Measurements from ENCODE around the gene IQSEC1. TPM values are rescaled to one million over a fixed set of nuclear protein-coding genes. Genes with fewer than 3 reads are reported as not detected.

Gene IQSEC1
- total RNA-seq, 3 donors from 2014 or later: 26.9 to 45.4 (median 26.9) TPM

GRCh38 chr3:12964711-12965612, 108.3 kb downstream of the IQSEC1 start:
- Histone ChIP-seq H3K36me3 (no peaks in the 10 kb centered on the region), H3K27ac (peak overlapping the region; percentile 11 to 59), H3K4me1 (peaks cover 0 to 6% of the 10 kb centered on the region in 2 donors), H3K4me3 (no peak overlapping the region), H3K27me3 (no peaks in the 10 kb centered on the region), H3K9me3 (no peaks in the 10 kb centered on the region)
- intact Hi-C loops (cut with DNase I; ENCODE audit: low total_unique reads): loop anchor here (5.0 kb wide), 1 partner anchor 1308 kb away; no protein-coding TSS in a partner anchor
- no peak for DNase-seq (ENCODE audit: low spot score in 2 of 2)
- TF ChIP-seq, protein P1, sequence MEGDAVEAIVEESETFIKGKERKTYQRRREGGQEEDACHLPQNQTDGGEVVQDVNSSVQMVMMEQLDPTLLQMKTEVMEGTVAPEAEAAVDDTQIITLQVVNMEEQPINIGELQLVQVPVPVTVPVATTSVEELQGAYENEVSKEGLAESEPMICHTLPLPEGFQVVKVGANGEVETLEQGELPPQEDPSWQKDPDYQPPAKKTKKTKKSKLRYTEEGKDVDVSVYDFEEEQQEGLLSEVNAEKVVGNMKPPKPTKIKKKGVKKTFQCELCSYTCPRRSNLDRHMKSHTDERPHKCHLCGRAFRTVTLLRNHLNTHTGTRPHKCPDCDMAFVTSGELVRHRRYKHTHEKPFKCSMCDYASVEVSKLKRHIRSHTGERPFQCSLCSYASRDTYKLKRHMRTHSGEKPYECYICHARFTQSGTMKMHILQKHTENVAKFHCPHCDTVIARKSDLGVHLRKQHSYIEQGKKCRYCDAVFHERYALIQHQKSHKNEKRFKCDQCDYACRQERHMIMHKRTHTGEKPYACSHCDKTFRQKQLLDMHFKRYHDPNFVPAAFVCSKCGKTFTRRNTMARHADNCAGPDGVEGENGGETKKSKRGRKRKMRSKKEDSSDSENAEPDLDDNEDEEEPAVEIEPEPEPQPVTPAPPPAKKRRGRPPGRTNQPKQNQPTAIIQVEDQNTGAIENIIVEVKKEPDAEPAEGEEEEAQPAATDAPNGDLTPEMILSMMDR (IDR thresholded peaks at IDR 0.05): no peak
- no peak for TF ChIP-seq POLR2AphosphoS5 (IDR thresholded peaks at IDR 0.05)
- no peak for TF ChIP-seq POLR2A (IDR thresholded peaks at IDR 0.05)

- H3K27me3 ChIP-seq: no peaks in the 10 kb centered on the region
- H3K27ac ChIP-seq: peak overlapping the region in 1 of 2 donors; percentile 11
- no peak for DNase-seq (ENCODE audit: low spot score in 2 of 2)
- no peaks in the 10 kb centered on the region for H3K9me3 ChIP-seq
- intact Hi-C loops (cut with DNase I; ENCODE audit: low total_unique reads): no loop called here
- no peak overlapping the region for H3K4me3 ChIP-seq
- H3K36me3 ChIP-seq: no peaks in the 10 kb centered on the region
- TF ChIP-seq POLR2A (IDR thresholded peaks at IDR 0.05): no peak
- TF ChIP-seq, protein P1 (IDR thresholded peaks at IDR 0.05): no peak
- no peak for TF ChIP-seq POLR2AphosphoS5 (IDR thresholded peaks at IDR 0.05)
- peaks cover 0 to 6% of the 10 kb centered on the region in 2 donors for H3K4me1 ChIP-seq
Observed at GRCh38 chr3:12963922-12964701, 109.1 kb downstream of the IQSEC1 start.

- DNase-seq (ENCODE audit: low spot score in 2 of 2): no peak
- Histone ChIP-seq H3K36me3 (no peaks in the 10 kb centered on the region), H3K4me1 (peaks cover 0 to 6% of the 10 kb centered on the region in 2 donors), H3K27ac (no peak overlapping the region), H3K27me3 (no peaks in the 10 kb centered on the region), H3K4me3 (no peak overlapping the region), H3K9me3 (no peaks in the 10 kb centered on the region)
- TF ChIP-seq, protein P1 (IDR thresholded peaks at IDR 0.05): no peak
- intact Hi-C loops (cut with DNase I; ENCODE audit: low total_unique reads): no loop called here
Observed at GRCh38 chr3:12963231-12963896, 109.9 kb downstream of the IQSEC1 start.

DNA sequence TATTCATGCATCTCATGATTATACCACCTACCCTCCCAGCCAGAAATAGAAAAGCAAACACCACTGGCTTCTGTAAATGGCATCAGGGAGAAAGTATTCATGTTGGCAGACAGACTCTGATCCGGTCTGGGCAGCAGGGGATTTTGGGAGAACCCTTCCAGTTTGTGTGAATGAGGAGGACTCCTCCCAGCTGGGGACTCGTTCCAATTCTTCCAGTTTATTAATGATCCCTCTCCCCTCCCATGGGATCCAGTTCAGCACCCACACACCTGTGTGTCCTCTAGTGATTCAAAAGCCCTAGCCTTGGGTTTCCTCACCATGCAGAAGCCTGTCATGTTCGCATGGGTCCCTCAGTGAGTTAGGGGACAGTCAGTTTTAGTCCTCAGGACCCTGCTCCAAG, 110.9 kb downstream of the IQSEC1 start:
- no peak for DNase-seq (ENCODE audit: low spot score in 2 of 2)
- Histone ChIP-seq H3K4me1 (peaks cover 0 to 6% of the 10 kb centered on the region in 2 donors), H3K9me3 (no peaks in the 10 kb centered on the region), H3K4me3 (no peak overlapping the region), H3K27me3 (no peaks in the 10 kb centered on the region), H3K27ac (no peak overlapping the region), H3K36me3 (no peaks in the 10 kb centered on the region)
- intact Hi-C loops (cut with DNase I; ENCODE audit: low total_unique reads): no loop called here
- no peak for TF ChIP-seq POLR2AphosphoS5 (IDR thresholded peaks at IDR 0.05)
- TF ChIP-seq, protein P1 (IDR thresholded peaks at IDR 0.05): no peak
- TF ChIP-seq POLR2A (IDR thresholded peaks at IDR 0.05): no peak

All from breast epithelium (tissue), 4 donors.